Neural cell (in vitro differentiated cells): Measurements from ENCODE around the gene NLRP6. TPM values are rescaled to one million over a fixed set of nuclear protein-coding genes. Genes with fewer than 3 reads are reported as not detected.

Experiments
- H2AFZ ChIP-seq: fragments of 200-600, 300-800 bp; sonication (generic), shearing (Covaris generic); 2 replicates; pipeline ENCODE4 v1.6.0; 2014; ENCODE audit warnings: low read depth, mild to moderate bottlenecking, antibody characterized with exemption, low read length, moderate library complexity
- H3F3A ChIP-seq: fragments of 200-600 bp; shearing (Covaris generic); 2 replicates; pipeline ENCODE4 v1.6.1; 2016; ENCODE audit warnings: mild to moderate bottlenecking, moderate library complexity, mixed read lengths, antibody characterized with exemption, low read length; ENCODE audit not compliant: insufficient read depth, poor library complexity, severe bottlenecking
- H3K27ac ChIP-seq: fragments of 200-600, 300-800 bp; sonication (generic), shearing (Covaris generic); 2 replicates; pipeline ENCODE4 v1.5.1; 2014; ENCODE audit warnings: mild to moderate bottlenecking, low read length, moderate library complexity
- H3K27me3 ChIP-seq: fragments of 300-800, 200-600 bp; sonication (generic), shearing (Covaris generic); 2 replicates; pipeline ENCODE4 v1.6.0; 2014; ENCODE audit warnings: mild to moderate bottlenecking, low read depth, low read length, moderate library complexity; ENCODE audit not compliant: insufficient read depth
- H3K36me3 ChIP-seq: fragments of 300-800, 200-600 bp; sonication (generic), shearing (Covaris generic); 2 replicates; pipeline ENCODE4 v1.5.1; 2014; ENCODE audit warnings: mild to moderate bottlenecking, antibody characterized with exemption, low read length, moderate library complexity; ENCODE audit not compliant: insufficient read depth
- H3K4me2 ChIP-seq: fragments of 300-800, 200-600 bp; sonication (generic), shearing (Covaris generic); 2 replicates; pipeline ENCODE4 v1.6.0; 2014; ENCODE audit warnings: mild to moderate bottlenecking, low read length
- H3K4me3 ChIP-seq: fragments of 300-800, 200-600 bp; sonication (generic), shearing (Covaris generic); 2 replicates; pipeline ENCODE4 v1.5.1; 2014; ENCODE audit warnings: mild to moderate bottlenecking, low read length, moderate library complexity
- H3K79me2 ChIP-seq: fragments of 200-600 bp; shearing (Covaris generic); replicated peaks from 2 replicates; pipeline ENCODE4 v1.6.0; 2014; ENCODE audit warnings: mild to moderate bottlenecking, low read length, moderate library complexity; ENCODE audit not compliant: insufficient read depth
- H3K9ac ChIP-seq: fragments of 300-800, 200-600 bp; sonication (generic), shearing (Covaris generic); 2 replicates; pipeline ENCODE4 v1.6.1; 2016; ENCODE audit warnings: mild to moderate bottlenecking, low read length, mixed read lengths
- H3K9me2 ChIP-seq: fragments of 200-600 bp; shearing (Covaris generic); 2 replicates; pipeline ENCODE4 v1.6.1; 2016; ENCODE audit warnings: mild to moderate bottlenecking, low read length, mixed read lengths; ENCODE audit not compliant: insufficient read depth
- H3K9me3 ChIP-seq: fragments of 200-600, 300-800 bp; sonication (generic), shearing (Covaris generic); 2 replicates; pipeline ENCODE4 v1.6.1; 2016; ENCODE audit warnings: mild to moderate bottlenecking, mixed run types, low read length, moderate library complexity, mixed read lengths
- H4K20me1 ChIP-seq: fragments of 200-600 bp; shearing (Covaris generic); 2 replicates; pipeline ENCODE4 v1.6.1; 2016; ENCODE audit warnings: mild to moderate bottlenecking, mixed run types; ENCODE audit not compliant: insufficient read depth
- EP300 ChIP-seq: fragments of 450-650 bp; conservative IDR thresholded peaks from 2 replicates; pipeline ENCODE4 v1.6.1; 2014; ENCODE audit warnings: antibody characterized with exemption, mild to moderate bottlenecking, moderate library complexity; ENCODE audit not compliant: poor library complexity, severe bottlenecking
- EZH2 ChIP-seq: fragments of 200-600, 300-800 bp; shearing (Covaris generic), sonication (generic); IDR thresholded peaks from 2 replicates; pipeline ENCODE4 v1.6.1; 2014; ENCODE audit warnings: antibody characterized with exemption, low read length, borderline replicate concordance, mild to moderate bottlenecking; ENCODE audit not compliant: insufficient read depth, poor library complexity, severe bottlenecking
- MXI1 ChIP-seq: fragments of 450-650 bp; conservative IDR thresholded peaks from 2 replicates; pipeline ENCODE4 v1.6.1; 2014; ENCODE audit warnings: antibody characterized with exemption, mild to moderate bottlenecking; ENCODE audit not compliant: poor library complexity, severe bottlenecking
- POLR2AphosphoS5 ChIP-seq: IDR thresholded peaks from 2 replicates; pipeline ENCODE4 v1.6.1; 2012
- RAD21 ChIP-seq: fragments of 450-650 bp; conservative IDR thresholded peaks from 2 replicates; pipeline ENCODE4 v1.6.1; 2014; ENCODE audit warnings: antibody characterized with exemption, mild to moderate bottlenecking, moderate library complexity
- REST ChIP-seq: IDR thresholded peaks from 2 replicates; pipeline ENCODE4 v1.6.1; 2012; ENCODE audit warnings: borderline replicate concordance
- TAF1 ChIP-seq: IDR thresholded peaks from 2 replicates; pipeline ENCODE4 v1.6.1; 2012; ENCODE audit warnings: low read depth
- polyA plus RNA-seq: library from polyadenylated mRNA; depleted of rRNA; stranded (reverse); fragments of >200 nt; gene quantifications from 2 replicates; pipeline ENCODE4 v1.2.3, GENCODE V29; 2014
- TF ChIP-seq, protein P1 (sequence below): fragments of 450-650 bp; IDR thresholded peaks from 2 replicates; pipeline ENCODE4 v1.5.1; 2014; ENCODE audit warnings: antibody characterized with exemption, mild to moderate bottlenecking, moderate library complexity; ENCODE audit not compliant: poor library complexity, severe bottlenecking

The NLRP6 gene
- polyA plus RNA-seq, 1 donor from 2014 or later = not detected

DNA sequence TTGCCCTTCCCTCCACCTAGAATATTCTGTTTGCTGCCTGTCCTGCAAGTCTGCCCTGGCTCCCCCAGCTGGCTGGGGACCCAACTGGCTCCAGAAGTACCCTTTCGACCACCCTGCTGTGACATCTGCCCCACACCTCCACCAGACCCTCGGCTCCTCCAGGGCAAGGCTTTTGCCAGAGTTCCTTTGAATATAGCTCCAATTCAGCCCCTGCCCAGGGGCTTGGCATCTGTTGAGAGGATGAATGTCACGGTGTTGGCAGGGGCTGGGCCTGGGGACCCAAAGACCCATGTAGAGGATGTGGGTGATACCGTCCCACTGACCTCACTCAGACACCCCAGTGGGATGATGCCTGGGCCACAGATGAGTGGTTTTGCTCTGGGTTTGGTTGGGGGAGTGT, 4.0 kb downstream of the NLRP6 start:
- Histone ChIP-seq H3F3A (no peaks in the 10 kb centered on the region), H2AFZ (no peak overlapping the region), H3K9me2 (no peaks in the 10 kb centered on the region), H3K9me3 (no peaks in the 10 kb centered on the region), H3K9ac (no peak overlapping the region), H3K36me3 (no peaks in the 10 kb centered on the region), H3K4me2 (no peak overlapping the region), H3K27me3 (peaks cover 3% of the 10 kb centered on the region), H3K27ac (no peak overlapping the region), H3K4me3 (no peak overlapping the region), H3K79me2 (no peaks in the 10 kb centered on the region), H4K20me1 (no peaks in the 10 kb centered on the region)
- no peak for TF ChIP-seq RAD21
- no peak for TF ChIP-seq POLR2AphosphoS5

DNA sequence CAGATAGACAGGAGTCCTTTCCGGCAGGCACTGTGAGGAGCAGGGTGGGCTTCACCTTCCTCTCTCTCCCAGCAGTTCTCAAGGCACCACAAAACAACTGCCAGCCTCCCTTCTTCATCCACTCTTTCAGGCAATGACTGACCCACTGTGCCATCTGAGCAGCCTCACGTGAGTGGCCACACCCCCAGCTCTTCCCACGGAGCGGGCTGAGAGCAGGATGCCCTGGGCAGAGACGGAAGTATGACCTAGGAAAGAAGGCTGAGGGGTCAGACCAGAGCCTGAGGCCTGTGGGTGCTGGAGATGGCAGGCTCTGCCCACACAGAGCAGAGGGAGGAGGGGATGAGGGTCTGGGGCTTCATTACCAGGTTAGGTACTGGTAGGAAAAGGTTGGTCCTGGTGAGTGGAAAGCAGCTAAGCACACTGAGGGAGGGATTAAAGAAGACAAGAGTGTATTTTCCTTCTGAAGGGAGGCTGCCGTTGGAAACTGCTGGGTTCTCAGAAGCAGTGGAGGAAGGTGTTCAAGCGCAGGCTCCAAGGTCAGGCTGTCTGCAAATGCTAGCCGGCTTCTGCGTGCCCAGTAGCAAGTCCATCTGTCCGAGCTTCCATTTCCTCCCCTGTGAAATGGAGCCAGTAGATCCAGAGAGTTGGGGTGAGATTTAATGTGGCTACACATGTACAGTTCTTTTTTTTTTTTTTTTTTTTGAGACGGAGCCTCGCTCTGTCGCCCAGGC, 4.6 kb downstream of the NLRP6 start:
- H2AFZ ChIP-seq = no peak overlapping the region
- H3K9me2 ChIP-seq = no peaks in the 10 kb centered on the region
- H3K36me3 ChIP-seq = no peaks in the 10 kb centered on the region
- no peak overlapping the region for H3K4me3 ChIP-seq
- H3K79me2 ChIP-seq = no peaks in the 10 kb centered on the region
- no peak overlapping the region for H3K27ac ChIP-seq
- no peak overlapping the region for H3K9ac ChIP-seq
- no peaks in the 10 kb centered on the region for H3F3A ChIP-seq
- peaks cover 10% of the 10 kb centered on the region for H3K27me3 ChIP-seq
- TF ChIP-seq RAD21 = no peak
- TF ChIP-seq, protein P1, sequence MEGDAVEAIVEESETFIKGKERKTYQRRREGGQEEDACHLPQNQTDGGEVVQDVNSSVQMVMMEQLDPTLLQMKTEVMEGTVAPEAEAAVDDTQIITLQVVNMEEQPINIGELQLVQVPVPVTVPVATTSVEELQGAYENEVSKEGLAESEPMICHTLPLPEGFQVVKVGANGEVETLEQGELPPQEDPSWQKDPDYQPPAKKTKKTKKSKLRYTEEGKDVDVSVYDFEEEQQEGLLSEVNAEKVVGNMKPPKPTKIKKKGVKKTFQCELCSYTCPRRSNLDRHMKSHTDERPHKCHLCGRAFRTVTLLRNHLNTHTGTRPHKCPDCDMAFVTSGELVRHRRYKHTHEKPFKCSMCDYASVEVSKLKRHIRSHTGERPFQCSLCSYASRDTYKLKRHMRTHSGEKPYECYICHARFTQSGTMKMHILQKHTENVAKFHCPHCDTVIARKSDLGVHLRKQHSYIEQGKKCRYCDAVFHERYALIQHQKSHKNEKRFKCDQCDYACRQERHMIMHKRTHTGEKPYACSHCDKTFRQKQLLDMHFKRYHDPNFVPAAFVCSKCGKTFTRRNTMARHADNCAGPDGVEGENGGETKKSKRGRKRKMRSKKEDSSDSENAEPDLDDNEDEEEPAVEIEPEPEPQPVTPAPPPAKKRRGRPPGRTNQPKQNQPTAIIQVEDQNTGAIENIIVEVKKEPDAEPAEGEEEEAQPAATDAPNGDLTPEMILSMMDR = no peak
- TF ChIP-seq EZH2 = no peak
- no peak for TF ChIP-seq TAF1
- no peak for TF ChIP-seq POLR2AphosphoS5
- TF ChIP-seq EP300 = no peak
- no peak for TF ChIP-seq MXI1
- TF ChIP-seq REST = no peak
- H4K20me1 ChIP-seq = no peaks in the 10 kb centered on the region
- no peaks in the 10 kb centered on the region for H3K9me3 ChIP-seq
- H3K4me2 ChIP-seq = no peak overlapping the region
